ENCODE results near the gene OLFM3.

- TF ChIP-seq CTCF (IDR thresholded peaks at IDR 0.05) (no peak), POLR2A (IDR thresholded peaks at IDR 0.05) (no peak)
Observed at GRCh38 chr1:101977266-101977665, 19.5 kb downstream of the OLFM3 start.
